Progenitor cell of endocrine pancreas (in vitro differentiated cells): Measurements from ENCODE around the gene ATP5MC2. TPM values are rescaled to one million over a fixed set of nuclear protein-coding genes. Genes with fewer than 3 reads are reported as not detected.

Source experiments
- DNase-seq: peaks from one replicate; pipeline ENCODE4 v3.0.0; 2021; ENCODE audit warnings: low spot score; ENCODE audit not compliant: unreplicated experiment
- H3K27ac Mint-ChIP-seq: 2 replicates; pipeline ENCODE4 v1.8.0; 2021; ENCODE audit warnings: mild to moderate bottlenecking, moderate library complexity, mixed read lengths
- H3K27me3 Mint-ChIP-seq: 2 replicates; pipeline ENCODE4 v1.8.0; 2021; ENCODE audit warnings: mixed read lengths
- H3K36me3 Mint-ChIP-seq: 2 replicates; pipeline ENCODE4 v1.8.0; 2022; ENCODE audit warnings: mixed read lengths; ENCODE audit not compliant: insufficient read depth
- H3K4me1 Mint-ChIP-seq: 2 replicates; pipeline ENCODE4 v1.8.0; 2021; ENCODE audit warnings: low read depth, mixed read lengths
- H3K4me3 Mint-ChIP-seq: 2 replicates; pipeline ENCODE4 v1.8.0; 2021; ENCODE audit warnings: low read depth, mild to moderate bottlenecking, moderate library complexity, mixed read lengths
- H3K9me3 Mint-ChIP-seq: 2 replicates; pipeline ENCODE4 v1.8.0; 2021; ENCODE audit warnings: low read depth, mixed read lengths
- total RNA-seq: library from RNA; stranded (reverse); gene quantifications from 2 replicates; pipeline ENCODE4 v1.2.1, GENCODE V29; 2021
- TF ChIP-seq, protein P1 (sequence below): fragments of 200-600 bp; sonication (generic); IDR thresholded peaks from one replicate; pipeline ENCODE4 v1.5.0; 2021; ENCODE audit warnings: antibody characterized with exemption, mild to moderate bottlenecking; ENCODE audit not compliant: unreplicated experiment

ATP5MC2 gene
- total RNA-seq, 1 donor from 2014 or later: 327 TPM

DNA sequence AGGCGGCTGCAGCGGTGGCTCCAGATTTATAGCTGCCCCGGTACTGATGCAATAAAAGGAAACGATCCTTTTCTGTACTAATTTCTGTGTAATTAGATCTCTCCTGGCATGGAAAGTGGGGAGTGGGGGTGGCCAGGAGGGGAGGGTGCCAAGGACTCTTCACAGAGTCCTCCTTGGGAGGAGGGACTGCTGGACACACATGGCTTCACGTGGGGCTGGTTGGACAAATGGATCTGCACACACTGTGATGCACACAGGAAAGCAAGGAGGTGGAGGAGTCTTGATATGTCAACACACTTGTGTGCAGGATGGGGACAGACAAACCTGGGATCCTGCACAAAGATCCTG is 23.8 kb upstream of the ATP5MC2 start:
- peaks cover 19% of the 10 kb centered on the region for H3K4me1 Mint-ChIP-seq
- peaks cover 98% of the 10 kb centered on the region for H3K27me3 Mint-ChIP-seq
- no peak overlapping the region for H3K27ac Mint-ChIP-seq
- H3K4me3 Mint-ChIP-seq: no peak overlapping the region
- H3K9me3 Mint-ChIP-seq: no peaks in the 10 kb centered on the region
- H3K36me3 Mint-ChIP-seq: no peaks in the 10 kb centered on the region
- TF ChIP-seq, protein P1, sequence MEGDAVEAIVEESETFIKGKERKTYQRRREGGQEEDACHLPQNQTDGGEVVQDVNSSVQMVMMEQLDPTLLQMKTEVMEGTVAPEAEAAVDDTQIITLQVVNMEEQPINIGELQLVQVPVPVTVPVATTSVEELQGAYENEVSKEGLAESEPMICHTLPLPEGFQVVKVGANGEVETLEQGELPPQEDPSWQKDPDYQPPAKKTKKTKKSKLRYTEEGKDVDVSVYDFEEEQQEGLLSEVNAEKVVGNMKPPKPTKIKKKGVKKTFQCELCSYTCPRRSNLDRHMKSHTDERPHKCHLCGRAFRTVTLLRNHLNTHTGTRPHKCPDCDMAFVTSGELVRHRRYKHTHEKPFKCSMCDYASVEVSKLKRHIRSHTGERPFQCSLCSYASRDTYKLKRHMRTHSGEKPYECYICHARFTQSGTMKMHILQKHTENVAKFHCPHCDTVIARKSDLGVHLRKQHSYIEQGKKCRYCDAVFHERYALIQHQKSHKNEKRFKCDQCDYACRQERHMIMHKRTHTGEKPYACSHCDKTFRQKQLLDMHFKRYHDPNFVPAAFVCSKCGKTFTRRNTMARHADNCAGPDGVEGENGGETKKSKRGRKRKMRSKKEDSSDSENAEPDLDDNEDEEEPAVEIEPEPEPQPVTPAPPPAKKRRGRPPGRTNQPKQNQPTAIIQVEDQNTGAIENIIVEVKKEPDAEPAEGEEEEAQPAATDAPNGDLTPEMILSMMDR: no peak
- no peak for DNase-seq

DNA sequence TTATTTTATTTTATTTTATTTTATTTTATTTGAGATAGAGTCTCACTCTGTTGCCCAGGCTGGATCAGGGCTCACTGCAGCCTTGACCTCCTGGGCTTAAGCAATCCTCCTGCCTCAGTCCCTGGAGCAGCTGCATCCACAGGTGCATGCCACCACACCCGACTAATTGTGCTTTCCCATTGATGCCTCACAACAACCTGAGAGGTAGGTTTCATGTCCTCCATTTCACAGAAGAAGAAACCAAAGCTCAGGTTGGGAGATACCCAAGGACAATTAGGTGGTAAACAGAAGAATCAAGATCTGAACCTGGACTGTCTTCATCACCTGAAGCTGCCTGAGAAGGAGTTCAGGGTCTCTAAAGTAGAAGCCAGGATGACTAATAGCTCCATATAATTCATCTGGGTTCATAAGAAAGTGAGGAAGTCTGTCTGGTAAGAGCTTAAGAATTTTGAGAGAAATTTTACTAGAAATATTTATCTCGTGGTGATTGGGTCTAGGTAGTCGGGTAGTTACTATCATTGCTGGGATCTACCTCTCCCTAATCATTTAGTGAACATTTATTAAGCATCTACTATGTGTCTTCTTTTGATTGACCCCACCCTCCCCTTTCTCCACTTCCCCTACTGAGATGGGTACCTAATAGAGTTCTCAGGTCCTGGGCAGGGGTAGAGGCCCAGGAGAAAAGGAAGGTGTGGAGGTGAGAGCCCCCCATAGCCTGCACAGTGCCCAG is 23.2 kb upstream of the ATP5MC2 start:
- Mint-ChIP-seq H3K27me3 (peaks cover 98% of the 10 kb centered on the region), H3K27ac (no peak overlapping the region), H3K4me3 (no peak overlapping the region), H3K9me3 (no peaks in the 10 kb centered on the region), H3K4me1 (peaks cover 19% of the 10 kb centered on the region), H3K36me3 (no peaks in the 10 kb centered on the region)
- DNase-seq: no peak
- TF ChIP-seq, protein P1: no peak

DNA sequence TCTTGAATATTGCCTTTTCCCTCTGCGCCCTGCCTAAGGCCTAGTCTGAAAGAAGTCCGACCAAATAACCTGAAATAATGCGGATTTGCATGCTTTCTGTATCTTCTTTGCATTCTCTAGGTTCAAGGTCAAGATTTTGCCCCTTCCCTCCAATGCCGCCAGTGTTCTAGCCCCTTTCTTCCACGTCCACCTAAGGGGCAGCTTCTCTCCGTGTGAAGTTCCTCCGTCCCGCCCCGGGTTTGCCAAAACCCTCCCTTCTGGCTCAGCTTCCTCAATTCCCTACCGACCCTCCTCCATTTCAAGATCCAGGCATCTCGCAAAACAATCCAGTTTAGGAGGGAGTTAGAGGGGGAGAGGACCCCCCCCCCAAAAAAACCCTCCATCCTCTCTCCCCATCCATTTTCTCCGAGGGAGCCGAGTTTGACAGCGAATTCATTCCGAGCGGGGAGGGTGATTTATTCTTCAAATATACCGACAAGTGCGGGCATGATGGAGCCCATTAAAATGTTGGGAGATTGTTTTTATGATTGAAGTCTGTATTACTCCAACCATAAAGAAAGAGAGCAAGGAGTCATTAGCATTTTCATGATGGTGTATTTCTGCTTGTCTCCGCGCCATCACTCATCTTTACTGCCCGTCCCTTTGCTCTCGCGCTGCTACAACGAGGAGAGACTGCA is 20.9 kb upstream of the ATP5MC2 start:
- Mint-ChIP-seq H3K4me3 (peak overlapping the region; percentile 19), H3K27ac (peak overlapping the region; percentile 56), H3K4me1 (peaks cover 17% of the 10 kb centered on the region), H3K36me3 (no peaks in the 10 kb centered on the region), H3K27me3 (peaks cover 87% of the 10 kb centered on the region), H3K9me3 (no peaks in the 10 kb centered on the region)
- no peak for DNase-seq
- TF ChIP-seq, protein P1: no peak

DNA sequence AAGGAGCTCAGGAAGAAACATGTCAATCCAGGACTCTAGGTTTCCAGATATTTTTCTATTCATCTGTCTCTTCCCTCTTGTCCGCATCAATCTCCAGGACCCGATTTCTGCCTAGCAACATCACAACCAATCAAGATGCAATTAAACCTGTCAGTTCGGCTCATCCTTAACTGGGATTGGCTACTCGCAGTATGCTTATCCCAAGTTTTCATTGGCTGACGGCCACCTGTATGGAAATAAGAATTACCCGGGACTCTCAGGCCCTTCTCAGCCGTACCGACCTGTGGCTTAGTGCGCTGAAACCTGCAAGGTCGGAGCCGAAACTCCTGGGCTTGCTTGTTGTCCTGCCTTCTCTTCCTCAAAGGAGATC is 20.4 kb upstream of the ATP5MC2 start:
- Mint-ChIP-seq H3K27ac (peak overlapping the region; percentile 56), H3K36me3 (no peaks in the 10 kb centered on the region), H3K9me3 (peaks cover 3% of the 10 kb centered on the region), H3K27me3 (peaks cover 85% of the 10 kb centered on the region), H3K4me1 (peaks cover 17% of the 10 kb centered on the region), H3K4me3 (peak overlapping the region; percentile 19)
- peak; percentile 28 for DNase-seq
- TF ChIP-seq, protein P1: no peak

DNA sequence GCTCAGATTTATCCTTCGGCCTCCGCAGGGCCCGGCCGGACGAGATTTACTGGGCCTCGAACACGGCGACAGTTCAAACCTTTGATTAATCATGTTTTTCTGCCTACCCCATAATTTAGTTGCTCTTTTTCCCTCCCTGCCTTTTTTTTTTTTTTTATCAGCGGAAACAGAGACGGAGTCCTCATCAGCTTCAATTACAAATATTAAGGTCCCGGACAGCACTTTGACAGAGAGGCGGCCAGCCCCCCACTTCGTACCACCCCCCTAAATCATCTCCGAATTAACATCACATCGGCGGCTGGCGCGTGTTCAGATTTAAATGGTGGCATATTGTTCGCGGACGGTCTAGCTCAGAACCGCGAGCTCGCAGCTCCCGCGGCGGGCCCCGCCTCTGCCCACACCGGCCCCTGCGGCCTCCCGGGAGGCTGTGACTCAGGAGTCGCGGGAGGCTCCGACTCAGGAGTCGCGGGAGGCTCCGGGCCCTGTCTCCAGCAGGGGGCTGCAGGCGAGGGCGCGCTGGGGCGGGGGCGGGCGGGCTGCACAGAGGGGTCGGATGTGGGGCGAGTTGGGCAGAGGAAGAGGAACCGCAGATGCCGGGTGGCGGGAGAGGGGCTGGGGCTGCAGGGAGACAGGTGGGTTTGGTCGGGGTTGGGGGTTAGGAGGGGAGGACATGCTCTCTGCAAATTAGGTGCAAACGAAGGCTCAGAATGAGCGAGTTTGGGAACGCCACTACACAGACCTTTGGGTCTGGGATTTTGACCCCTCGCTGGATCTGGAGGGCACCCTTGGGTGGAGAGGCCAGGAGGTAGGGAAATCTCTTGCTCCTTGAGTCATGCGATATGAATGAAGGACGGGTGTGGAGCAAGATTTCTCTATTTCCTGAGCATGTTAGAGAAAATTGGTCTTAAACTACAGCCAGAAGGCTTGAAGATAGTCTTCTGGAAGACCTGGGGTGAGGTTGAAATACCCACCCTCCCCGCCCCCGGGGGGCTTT is 19.6 kb upstream of the ATP5MC2 start:
- Mint-ChIP-seq H3K36me3 (no peaks in the 10 kb centered on the region), H3K27ac (no peak overlapping the region), H3K4me3 (peak overlapping the region; percentile 58), H3K9me3 (peaks cover 3% of the 10 kb centered on the region), H3K27me3 (peaks cover 77% of the 10 kb centered on the region), H3K4me1 (peaks cover 17% of the 10 kb centered on the region)
- peak; percentile 31 for DNase-seq
- TF ChIP-seq, protein P1: peak; percentile 32
